HepG2 (cell line): ENCODE results near the gene BPIFB2. TPM values are rescaled to one million over a fixed set of nuclear protein-coding genes. Genes with fewer than 3 reads are reported as not detected.

Experiments
- AKAP8 ChIP-seq: sonication (generic); formaldehyde crosslinking; IDR thresholded peaks from 2 replicates; pipeline ENCODE4 v1.5.1; 2020; ENCODE audit warnings: mild to moderate bottlenecking, missing genetic modification reagents
- CSRNP2 ChIP-seq: sonication (generic); formaldehyde crosslinking; conservative IDR thresholded peaks from 2 replicates; pipeline ENCODE4 v1.8.0; 2022; ENCODE audit warnings: low read depth, missing genetic modification reagents
- ELF3 ChIP-seq: IDR thresholded peaks from 2 replicates; pipeline ENCODE4 v1.6.1; 2016; ENCODE audit warnings: missing genetic modification reagents, missing compliant biosample characterization
- FOSL1 ChIP-seq: sonication (generic); formaldehyde crosslinking; IDR thresholded peaks from 2 replicates; pipeline ENCODE4 v1.9.0; 2021; ENCODE audit warnings: missing genetic modification reagents, borderline replicate concordance
- GABPA ChIP-seq, 2 experiments: IDR thresholded peaks; 2 replicates each; pipeline ENCODE4 v1.6.1; 2011 to 2016; ENCODE audit warnings: low read depth in 2 of 2, low read length in 1 of 2, missing biosample characterization in 1 of 2, missing genetic modification characterization in 1 of 2
- KDM3A ChIP-seq: IDR thresholded peaks from 2 replicates; pipeline ENCODE4 v1.6.1; 2018; ENCODE audit warnings: low read depth, missing compliant biosample characterization
- KMT2B ChIP-seq: IDR thresholded peaks from 2 replicates; pipeline ENCODE4 v1.6.1; 2016; ENCODE audit warnings: missing genetic modification reagents, missing compliant biosample characterization
- MEF2D ChIP-seq: sonication (generic); formaldehyde crosslinking; IDR thresholded peaks from 2 replicates; pipeline ENCODE4 v1.5.1; 2020; ENCODE audit warnings: mild to moderate bottlenecking, missing genetic modification reagents
- MEIS1 ChIP-seq: sonication (generic); formaldehyde crosslinking; IDR thresholded peaks from 2 replicates; pipeline ENCODE4 v1.9.0; 2021; ENCODE audit warnings: mild to moderate bottlenecking, missing genetic modification reagents, moderate library complexity, borderline replicate concordance
- NR2F2 ChIP-seq: IDR thresholded peaks from 2 replicates; pipeline ENCODE4 v1.6.1; 2012; ENCODE audit warnings: low read depth, inconsistent platforms, borderline replicate concordance
- PCBP2 ChIP-seq: fragments of 200-400 bp; formaldehyde crosslinking; optimal IDR thresholded peaks from 2 replicates; pipeline ENCODE3; 2018; ENCODE audit warnings: low read length, low read depth; ENCODE audit not compliant: poor library complexity, severe bottlenecking
- POLR2AphosphoS5 ChIP-seq: IDR thresholded peaks from 2 replicates; pipeline ENCODE4 v1.6.1; 2012; ENCODE audit warnings: low read depth, low read length
- SATB2 ChIP-seq: sonication (generic); formaldehyde crosslinking; IDR thresholded peaks from 2 replicates; pipeline ENCODE4 v1.5.0; 2020; ENCODE audit warnings: missing genetic modification reagents
- SP2 ChIP-seq: sonication (generic); formaldehyde crosslinking; IDR thresholded peaks from 2 replicates; pipeline ENCODE4 v1.5.1; 2020; ENCODE audit warnings: mild to moderate bottlenecking, missing genetic modification reagents
- UBTF ChIP-seq: sonication (generic); formaldehyde crosslinking; IDR thresholded peaks from 2 replicates; pipeline ENCODE4 v1.4.0; 2020; ENCODE audit warnings: mild to moderate bottlenecking, missing genetic modification reagents
- WIZ ChIP-seq: sonication (generic); formaldehyde crosslinking; IDR thresholded peaks from 2 replicates; pipeline ENCODE4 v1.5.1; 2020; ENCODE audit warnings: mild to moderate bottlenecking, missing genetic modification reagents
- ZNF160 ChIP-seq: sonication (generic); formaldehyde crosslinking; IDR thresholded peaks from 2 replicates; pipeline ENCODE4 v1.8.0; 2022; ENCODE audit warnings: mild to moderate bottlenecking, inconsistent platforms, missing genetic modification reagents
- ZNF280B ChIP-seq: sonication (generic); formaldehyde crosslinking; IDR thresholded peaks from 2 replicates; pipeline ENCODE4 v1.5.0; 2020; ENCODE audit warnings: missing genetic modification reagents, mild to moderate bottlenecking, borderline replicate concordance
- ZNF503 ChIP-seq: sonication (generic); formaldehyde crosslinking; IDR thresholded peaks from 2 replicates; pipeline ENCODE4 v1.4.0; 2020; ENCODE audit warnings: missing genetic modification reagents
- ZNF557 ChIP-seq: sonication (generic); formaldehyde crosslinking; IDR thresholded peaks from 2 replicates; pipeline ENCODE4 v1.4.0; 2020; ENCODE audit warnings: missing genetic modification reagents
- ZNF563 ChIP-seq: sonication (generic); formaldehyde crosslinking; IDR thresholded peaks from 2 replicates; pipeline ENCODE4 v1.8.0; 2022; ENCODE audit warnings: mild to moderate bottlenecking, moderate library complexity, missing genetic modification reagents
- ZNF790 ChIP-seq: sonication (generic); formaldehyde crosslinking; IDR thresholded peaks from 2 replicates; pipeline ENCODE4 v1.8.0; 2022; ENCODE audit warnings: missing genetic modification reagents, mild to moderate bottlenecking, borderline replicate concordance
- ZNF816 ChIP-seq: sonication (generic); formaldehyde crosslinking; IDR thresholded peaks from 2 replicates; pipeline ENCODE4 v1.8.0; 2022; ENCODE audit warnings: missing genetic modification reagents, mild to moderate bottlenecking, borderline replicate concordance
- ZNF841 ChIP-seq: sonication (generic); formaldehyde crosslinking; IDR thresholded peaks from 2 replicates; pipeline ENCODE4 v1.8.1; 2023; ENCODE audit warnings: missing genetic modification reagents, borderline replicate concordance
- polyA plus RNA-seq, 8 experiments: library from polyadenylated mRNA; depleted of rRNA in 3 of 8; stranded (reverse) in 7 of 8; unstranded in 1 of 8; fragments of >200 nt; fragmentation: Illumina TruSeq in 4 of 8; extraction: Trizol in 4 of 8; gene quantifications; 2 replicates each; pipeline versions ENCODE4 v1.2.1 to v1.2.3, GENCODE V29; 2011 to 2016; ENCODE audit warnings: low read depth in 4 of 8, missing spikeins in 1 of 8, mixed read lengths in 1 of 8; ENCODE audit not compliant: insufficient read depth in 1 of 8
- total RNA-seq, 5 experiments: library from RNA; depleted of rRNA; stranded (reverse); fragments of >200 nt; fragmentation: Illumina TruSeq; extraction: Trizol; gene quantifications; 2 replicates each; pipeline ENCODE4 v1.2.3, GENCODE V29; 2016; ENCODE audit warnings: low read depth in 1 of 5

BPIFB2 gene
- total and polyA plus RNA-seq, 2 of the 13 experiments (the other 11 are each of a cell fraction or from before 2014, with no cell fraction given): 54.5 to 902 TPM

GRCh38 chr20:33025318-33025876, 17.9 kb downstream of the BPIFB2 start (continued):
- no peak for TF ChIP-seq ZNF503
- no peak for TF ChIP-seq UBTF (CRISPR knock-in tag)
- TF ChIP-seq PCBP2: no peak
- peak; percentile 53; the same call in 1 of the 2 replicates for TF ChIP-seq AKAP8 (CRISPR knock-in tag)
- TF ChIP-seq MEIS1 (CRISPR knock-in tag): no peak
- no peak; the same call in 1 of the 2 replicates for TF ChIP-seq CSRNP2
- no peak; the same call in 1 of the 2 replicates for TF ChIP-seq ZNF816
- TF ChIP-seq POLR2AphosphoS5: peak; percentile 80
- TF ChIP-seq FOSL1: no peak
- peak; percentile 48 for TF ChIP-seq KMT2B
- 0 out of 2 replicates have a peak, but pooled peaks have one; percentile 9 for TF ChIP-seq NR2F2
- TF ChIP-seq ZNF160 (CRISPR knock-in tag): 0 out of 2 replicates have a peak, but pooled peaks have one; percentile 2
- no peak for TF ChIP-seq ZNF841 (CRISPR knock-in tag)
- TF ChIP-seq ELF3 (CRISPR knock-in tag): no peak
- no peak for TF ChIP-seq ZNF280B
- TF ChIP-seq ZNF557 (CRISPR knock-in tag): no peak
- no peak for TF ChIP-seq ZNF563 (CRISPR knock-in tag)
- TF ChIP-seq KDM3A: no peak
- no peak for TF ChIP-seq SP2 (CRISPR knock-in tag)
- TF ChIP-seq GABPA (IDR thresholded peaks at IDR 0.05; ENCODE audit: low read depth, low read length): no peak
- TF ChIP-seq GABPA (CRISPR knock-in tag; IDR thresholded peaks at IDR 0.05; ENCODE audit: low read depth): no peak
- no peak for TF ChIP-seq ZNF790
- peak; percentile 10; the same call in 1 of the 2 replicates for TF ChIP-seq MEF2D (CRISPR knock-in tag)
- no peak for TF ChIP-seq WIZ
- TF ChIP-seq SATB2 (CRISPR knock-in tag): no peak
